ENCODE measurements around the gene STUM.

GRCh38 chr1:226552061-226552460, 3.5 kb downstream of the STUM start:
- TF ChIP-seq, protein P1, sequence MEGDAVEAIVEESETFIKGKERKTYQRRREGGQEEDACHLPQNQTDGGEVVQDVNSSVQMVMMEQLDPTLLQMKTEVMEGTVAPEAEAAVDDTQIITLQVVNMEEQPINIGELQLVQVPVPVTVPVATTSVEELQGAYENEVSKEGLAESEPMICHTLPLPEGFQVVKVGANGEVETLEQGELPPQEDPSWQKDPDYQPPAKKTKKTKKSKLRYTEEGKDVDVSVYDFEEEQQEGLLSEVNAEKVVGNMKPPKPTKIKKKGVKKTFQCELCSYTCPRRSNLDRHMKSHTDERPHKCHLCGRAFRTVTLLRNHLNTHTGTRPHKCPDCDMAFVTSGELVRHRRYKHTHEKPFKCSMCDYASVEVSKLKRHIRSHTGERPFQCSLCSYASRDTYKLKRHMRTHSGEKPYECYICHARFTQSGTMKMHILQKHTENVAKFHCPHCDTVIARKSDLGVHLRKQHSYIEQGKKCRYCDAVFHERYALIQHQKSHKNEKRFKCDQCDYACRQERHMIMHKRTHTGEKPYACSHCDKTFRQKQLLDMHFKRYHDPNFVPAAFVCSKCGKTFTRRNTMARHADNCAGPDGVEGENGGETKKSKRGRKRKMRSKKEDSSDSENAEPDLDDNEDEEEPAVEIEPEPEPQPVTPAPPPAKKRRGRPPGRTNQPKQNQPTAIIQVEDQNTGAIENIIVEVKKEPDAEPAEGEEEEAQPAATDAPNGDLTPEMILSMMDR (conservative IDR thresholded peaks at IDR 0.05 in 1 of 2, IDR thresholded peaks at IDR 0.05 in 1 of 2; ENCODE audit: extremely low read depth in 1 of 2, insufficient read depth in 1 of 2, low read depth in 1 of 2, low read length in 2 of 2): no peak
- no peak for TF ChIP-seq EZH2 (IDR thresholded peaks at IDR 0.05; ENCODE audit: borderline replicate concordance, low read length)
